OCI-LY7 (cell line): ENCODE measurements around the gene WDR82. TPM values are rescaled to one million over a fixed set of nuclear protein-coding genes. Genes with fewer than 3 reads are reported as not detected.
A peak's percentile ranks its signal among the peaks of the same experiment; 100 is the strongest.

Experiments
- BruUV-seq: library from RNA; stranded (reverse); fragments of 400-500 nt; replicated peaks from 2 replicates; lab custom pipeline; 2021; lab: Mats Ljungman, UMichigan
- CTCF ChIA-PET: fragments of 300-600 bp; sonication (Branson Sonifier 250); formaldehyde crosslinking; loops from one replicate; lab custom pipeline; 2022; ENCODE audit warnings: antibody characterized with exemption; ENCODE audit not compliant: unreplicated experiment; lab: Charles Lee
- POLR2A ChIA-PET: fragments of 300-600 bp; sonication (Branson Sonifier 250); formaldehyde crosslinking; loops from one replicate; lab custom pipeline; 2022; ENCODE audit warnings: antibody characterized with exemption; lab: Charles Lee
- DNase-seq: peaks from one replicate; pipeline ENCODE4 v3.0.0-alpha.2; 2015; ENCODE audit warnings: low spot score
- H2AFZ ChIP-seq: fragments of 200-600 bp; sonication (generic), shearing (Covaris generic); 2 replicates; pipeline ENCODE4 v1.6.1; 2014; ENCODE audit warnings: mild to moderate bottlenecking, antibody characterized with exemption, low read length, moderate library complexity
- H3K27ac ChIP-seq: fragments of 200-600 bp; sonication (generic); 2 replicates; pipeline ENCODE4 v1.5.1; 2014; ENCODE audit warnings: mixed run types, low read depth, mild to moderate bottlenecking, moderate library complexity, low read length, inconsistent platforms; ENCODE audit not compliant: poor library complexity, severe bottlenecking
- H3K36me3 ChIP-seq: fragments of 200-600 bp; sonication (generic); 2 replicates; pipeline ENCODE4 v1.6.1; 2014; ENCODE audit warnings: mild to moderate bottlenecking, antibody characterized with exemption, low read length, moderate library complexity, mixed read lengths; ENCODE audit not compliant: insufficient read depth
- H3K4me1 ChIP-seq: fragments of 200-600 bp; sonication (generic); 2 replicates; pipeline ENCODE4 v1.5.1; 2014; ENCODE audit warnings: mild to moderate bottlenecking, low read length; ENCODE audit not compliant: insufficient read depth, poor library complexity, severe bottlenecking
- H3K4me2 ChIP-seq: fragments of 200-600 bp; sonication (generic); 2 replicates; pipeline ENCODE4 v1.6.1; 2014; ENCODE audit warnings: mild to moderate bottlenecking, low read length
- H3K4me3 ChIP-seq: fragments of 200-600 bp; sonication (generic); 2 replicates; pipeline ENCODE4 v1.5.1; 2014; ENCODE audit warnings: mild to moderate bottlenecking, low read depth, low read length; ENCODE audit not compliant: poor library complexity, severe bottlenecking
- H3K79me2 ChIP-seq: fragments of 200-600 bp; sonication (generic); 2 replicates; pipeline ENCODE4 v1.6.1; 2016; ENCODE audit warnings: low read depth, mild to moderate bottlenecking, low read length, moderate library complexity, mixed read lengths; ENCODE audit not compliant: insufficient read depth
- H3K9me2 ChIP-seq: fragments of 200-600 bp; sonication (generic); 2 replicates; pipeline ENCODE4 v1.6.1; 2016; ENCODE audit warnings: mild to moderate bottlenecking, low read length, mixed read lengths; ENCODE audit not compliant: insufficient read depth
- H3K9me3 ChIP-seq: fragments of 200-600 bp; sonication (generic); 2 replicates; pipeline ENCODE4 v1.6.1; 2014; ENCODE audit warnings: mild to moderate bottlenecking, mixed run types, low read length, mixed read lengths
- H4K20me1 ChIP-seq: fragments of 200-600 bp; sonication (generic); 2 replicates; pipeline ENCODE4 v1.6.1; 2014; ENCODE audit warnings: mild to moderate bottlenecking, antibody characterized with exemption, low read length, moderate library complexity, mixed read lengths; ENCODE audit not compliant: insufficient read depth
- CTCF ChIP-seq: fragments of 200-600 bp; sonication (generic); conservative IDR thresholded peaks from 2 replicates; pipeline ENCODE4 v1.5.1; 2014; ENCODE audit warnings: mild to moderate bottlenecking, antibody characterized with exemption, low read length, moderate library complexity, mixed read lengths
- EZH2phosphoT487 ChIP-seq: fragments of 200-600 bp; sonication (generic); IDR thresholded peaks from 2 replicates; pipeline ENCODE4 v1.6.1; 2018; ENCODE audit warnings: low read depth, borderline replicate concordance, mild to moderate bottlenecking, mixed run types, antibody characterized with exemption, low read length, moderate library complexity, mixed read lengths
- intact Hi-C: fragments of 100-400 bp; cut with micrococcal nuclease; formaldehyde crosslinking; loops from one replicate; pipeline ENCODE4 v1.10.0; 2022; ENCODE audit not compliant: unreplicated experiment
- total RNA-seq, 2 experiments: library from RNA; depleted of rRNA in 1 of 2; stranded (reverse); fragments of >200 nt in 1 of 2; shearing (Covaris generic) in 1 of 2; gene quantifications; 2 replicates each; pipeline ENCODE4 v1.2.3, GENCODE V29; 2014 to 2022

The WDR82 gene
- total RNA-seq, 2 experiments from 2014 or later: 38.5 to 67.9 TPM

- Histone ChIP-seq H2AFZ (no peak overlapping the region), H3K9me2 (no peaks in the 10 kb centered on the region), H4K20me1 (0 out of 2 replicates have a peak, but pooled peaks cover 13% of the 10 kb centered on the region), H3K9me3 (no peaks in the 10 kb centered on the region), H3K4me1 (no peaks in the 10 kb centered on the region), H3K79me2 (peaks cover 63% of the 10 kb centered on the region), H3K36me3 (peaks cover 100% of the 10 kb centered on the region), H3K4me3 (no peak overlapping the region), H3K27ac (no peak overlapping the region), H3K4me2 (no peak overlapping the region)
- ChIA-PET POLR2A (no interaction called here), CTCF (no interaction called here)
- TF ChIP-seq CTCF (peak; percentile 49), EZH2phosphoT487 (no peak)
- no TSS peak for BruUV-seq
- intact Hi-C loops: no loop called here
- DNase-seq: no peak
Observed at GRCh38 chr3:52265387-52265786, 13.1 kb downstream of the WDR82 start.

GRCh38 chr3:52262447-52262846 is 16.0 kb downstream of the WDR82 start:
- no peak for DNase-seq
- no peak overlapping the region for H3K27ac ChIP-seq
- no peak for TF ChIP-seq EZH2phosphoT487
- TF ChIP-seq CTCF: no peak
- intact Hi-C loops: no loop called here
- POLR2A ChIA-PET: interaction anchor here (0.6 kb wide), 1 partner anchor 44 kb away, joined by 4 read pairs; no protein-coding TSS in a partner anchor
- no peak overlapping the region for H2AFZ ChIP-seq
- no peaks in the 10 kb centered on the region for H3K9me3 ChIP-seq
- H3K4me1 ChIP-seq: no peaks in the 10 kb centered on the region
- CTCF ChIA-PET: no interaction called here
- no TSS peak for BruUV-seq
- peaks cover 34% of the 10 kb centered on the region; the same call in 1 of the 2 replicates for H3K79me2 ChIP-seq
- H4K20me1 ChIP-seq: 0 out of 2 replicates have a peak, but pooled peaks cover under 1% of the 10 kb centered on the region
- H3K36me3 ChIP-seq: peaks cover 100% of the 10 kb centered on the region
- H3K9me2 ChIP-seq: no peaks in the 10 kb centered on the region
- H3K4me3 ChIP-seq: no peak overlapping the region
- no peak overlapping the region for H3K4me2 ChIP-seq

- peaks cover 2% of the 10 kb centered on the region for H3K4me1 ChIP-seq
Observed at GRCh38 chr3:52259448-52259847, 19.0 kb downstream of the WDR82 start.

More at GRCh38 chr3:52259448-52259847, 19.0 kb downstream of the WDR82 start:
- Histone ChIP-seq H3K79me2 (peaks cover 16% of the 10 kb centered on the region; the same call in 1 of the 2 replicates), H3K9me2 (no peaks in the 10 kb centered on the region), H4K20me1 (no peaks in the 10 kb centered on the region), H3K4me3 (no peak overlapping the region), H2AFZ (no peak overlapping the region), H3K36me3 (peaks cover 99% of the 10 kb centered on the region), H3K4me2 (no peak overlapping the region), H3K9me3 (no peaks in the 10 kb centered on the region), H3K27ac (no peak overlapping the region)
- ChIA-PET POLR2A (interaction anchor here (1.3 to 1.5 kb wide), 2 partner anchors 12 to 18 kb away, joined by 4 read pairs; no protein-coding TSS in a partner anchor), CTCF (no interaction called here)
- intact Hi-C loops: no loop called here
- TF ChIP-seq CTCF: no peak
- TF ChIP-seq EZH2phosphoT487: no peak
- BruUV-seq: no TSS peak
- no peak for DNase-seq
